GM06990 (cell line): ENCODE results near the gene SST.

Source experiments
- DNase-seq: peaks from one replicate; pipeline ENCODE4 v3.0.0-alpha.2; 2011; ENCODE audit not compliant: insufficient read length; ENCODE audit errors: extremely low read depth
- H3K27me3 ChIP-seq: replicated peaks from 2 replicates; pipeline ENCODE4 v1.6.0; 2011; ENCODE audit warnings: low read length; ENCODE audit not compliant: control insufficient read depth, insufficient read depth
- H3K36me3 ChIP-seq: 2 replicates; pipeline ENCODE4 v1.5.1; 2011; ENCODE audit warnings: low read length; ENCODE audit not compliant: control insufficient read depth, insufficient read depth
- H3K4me3 ChIP-seq: replicated peaks from 2 replicates; pipeline ENCODE4 v1.5.1; 2011; ENCODE audit warnings: low read depth, mild to moderate bottlenecking, control low read depth, low read length
- CTCF ChIP-seq: IDR thresholded peaks from 2 replicates; pipeline ENCODE4 v1.5.1; 2011; ENCODE audit warnings: low read length, control low read depth, mild to moderate bottlenecking, inconsistent platforms; ENCODE audit not compliant: insufficient read depth, poor library complexity, severe bottlenecking

The SST gene

GRCh38 chr3:187713504-187713903 lies 43.3 kb upstream of the SST start:
- TF ChIP-seq CTCF = no peak
- Histone ChIP-seq H3K27me3 (no peaks in the 10 kb centered on the region; the same call in 1 of the 2 replicates), H3K36me3 (no peaks in the 10 kb centered on the region), H3K4me3 (no peak overlapping the region)
- DNase-seq = no peak

- DNase-seq = no peak
- H3K27me3 ChIP-seq = no peaks in the 10 kb centered on the region; the same call in 1 of the 2 replicates
- no peak for TF ChIP-seq CTCF
Observed at GRCh38 chr3:187709155-187709554, 39.0 kb upstream of the SST start.

DNA sequence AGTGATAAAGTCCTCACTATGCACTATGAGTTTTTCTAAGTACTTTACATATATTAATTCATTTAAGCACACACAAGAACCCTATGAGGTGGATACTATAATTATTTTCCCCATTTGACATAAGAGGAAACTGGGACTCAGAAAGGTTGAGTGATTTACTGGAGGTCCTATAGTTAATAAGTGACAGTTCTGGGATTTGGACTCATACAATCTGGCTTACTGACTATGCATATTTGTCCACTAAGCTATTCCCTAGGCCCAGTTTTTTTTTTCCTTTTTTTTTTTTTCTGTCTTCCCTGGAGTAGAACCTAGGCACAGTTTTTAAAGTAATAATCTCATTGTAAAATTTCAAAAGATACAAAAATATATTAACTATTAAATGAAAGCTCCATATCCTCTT lies 38.5 kb upstream of the SST start:
- H3K4me3 ChIP-seq = no peak overlapping the region
- DNase-seq = no peak
- no peak for TF ChIP-seq CTCF
- H3K36me3 ChIP-seq = no peaks in the 10 kb centered on the region
- H3K27me3 ChIP-seq = no peaks in the 10 kb centered on the region; the same call in 1 of the 2 replicates

More at GRCh38 chr3:187709155-187709554, 39.0 kb upstream of the SST start:
- Histone ChIP-seq H3K4me3 (no peak overlapping the region), H3K36me3 (no peaks in the 10 kb centered on the region)

- no peaks in the 10 kb centered on the region; the same call in 1 of the 2 replicates for H3K27me3 ChIP-seq
- H3K36me3 ChIP-seq = no peaks in the 10 kb centered on the region
- TF ChIP-seq CTCF = no peak
- DNase-seq = no peak
- no peak overlapping the region for H3K4me3 ChIP-seq
Observed at GRCh38 chr3:187706971-187707370, 36.8 kb upstream of the SST start.

DNA sequence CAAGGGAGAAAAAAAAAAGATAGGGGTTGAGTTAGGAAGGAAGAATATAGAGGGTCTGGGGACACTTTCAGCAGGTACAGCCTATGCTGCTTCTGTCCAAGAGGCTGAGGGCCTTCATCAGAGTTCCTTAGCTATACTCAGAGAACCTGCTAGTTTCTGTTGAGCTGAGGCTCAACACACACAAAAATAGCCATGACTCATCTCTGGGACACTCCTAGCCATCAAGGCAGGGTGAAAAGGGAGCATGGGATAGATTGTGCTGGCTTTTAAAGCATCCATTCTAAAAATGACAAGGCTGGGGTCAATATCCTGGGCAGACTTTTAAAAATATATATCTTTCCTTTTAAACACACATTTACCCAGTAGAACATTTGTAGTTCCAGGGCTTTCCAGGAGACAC lies 35.0 kb upstream of the SST start:
- H3K27me3 ChIP-seq = no peaks in the 10 kb centered on the region; the same call in 1 of the 2 replicates
- no peak for DNase-seq
- TF ChIP-seq CTCF = no peak
- no peaks in the 10 kb centered on the region for H3K36me3 ChIP-seq
- no peak overlapping the region for H3K4me3 ChIP-seq

- no peak for DNase-seq
- H3K27me3 ChIP-seq = no peaks in the 10 kb centered on the region; the same call in 1 of the 2 replicates
- TF ChIP-seq CTCF = no peak
- H3K4me3 ChIP-seq = no peak within 1 kb of the TSS
- H3K36me3 ChIP-seq = no peaks in the 10 kb centered on the region
Observed at GRCh38 chr3:187702507-187703033, 32.4 kb upstream of the SST start, which contains the start of gene RTP2. Gene RTP2, minus strand, starts transcription at chr3:187702557. Its CDS starts 429 bp downstream, at chr3:187702128.
